ENCODE measurements around the gene RNF169.
"Not testable (repeated sequence)": the region's sequence is repeated elsewhere in the genome, so short reads cannot be mapped to it uniquely, and the experiment has no call there.

RNF169 gene

GRCh38 chr11:74742070-74742469 lies 6.6 kb upstream of the RNF169 start:
- DNase-seq (ENCODE audit: insufficient read length, low spot score) (no peak), FAIRE-seq (no peak)
- TF ChIP-seq CTCF (IDR thresholded peaks at IDR 0.05; ENCODE audit: insufficient read depth, missing control alignments): no peak

- FAIRE-seq: no peak
- DNase-seq (ENCODE audit: insufficient read length, low spot score): no peak
- no peak for TF ChIP-seq CTCF (IDR thresholded peaks at IDR 0.05; ENCODE audit: insufficient read depth, missing control alignments)
Observed at GRCh38 chr11:74743640-74744039, 5.0 kb upstream of the RNF169 start.

GRCh38 chr11:74744277-74744676 lies 4.4 kb upstream of the RNF169 start:
- DNase-seq (ENCODE audit: insufficient read length, low spot score) (no peak), FAIRE-seq (no peak)
- TF ChIP-seq CTCF (IDR thresholded peaks at IDR 0.05; ENCODE audit: insufficient read depth, missing control alignments): no peak

GRCh38 chr11:74746868-74747267 lies 1.8 kb upstream of the RNF169 start:
- FAIRE-seq: no peak
- TF ChIP-seq CTCF (IDR thresholded peaks at IDR 0.05; ENCODE audit: insufficient read depth, missing control alignments): no peak

GRCh38 chr11:74749127-74749964 lies 697 bp downstream of the RNF169 start:
- DNase-seq (ENCODE audit: insufficient read length, low spot score): no peak
- TF ChIP-seq CTCF (IDR thresholded peaks at IDR 0.05; ENCODE audit: insufficient read depth, missing control alignments): no peak
- no peak for FAIRE-seq

More at GRCh38 chr11:74746868-74747267, 1.8 kb upstream of the RNF169 start:
- no peak for DNase-seq (ENCODE audit: insufficient read length, low spot score)

- no peak for TF ChIP-seq CTCF (IDR thresholded peaks at IDR 0.05; ENCODE audit: insufficient read depth, missing control alignments)
- DNase-seq (ENCODE audit: insufficient read length, low spot score) (no peak), FAIRE-seq (no peak)
Observed at GRCh38 chr11:74749965-74750296, 1.3 kb downstream of the RNF169 start.

GRCh38 chr11:74750598-74750997 lies 1.9 kb downstream of the RNF169 start:
- FAIRE-seq; DNase-seq (ENCODE audit: insufficient read length, low spot score): not testable (repeated sequence)
